ENCODE data around the gene PTPN20. TPM values are rescaled to one million over a fixed set of nuclear protein-coding genes. Genes with fewer than 3 reads are reported as not detected.

Gene PTPN20
- total and polyA plus RNA-seq, 2 of the 8 experiments (the other 6 are each of a cell fraction or from before 2014, with no cell fraction given), result not detected

DNA sequence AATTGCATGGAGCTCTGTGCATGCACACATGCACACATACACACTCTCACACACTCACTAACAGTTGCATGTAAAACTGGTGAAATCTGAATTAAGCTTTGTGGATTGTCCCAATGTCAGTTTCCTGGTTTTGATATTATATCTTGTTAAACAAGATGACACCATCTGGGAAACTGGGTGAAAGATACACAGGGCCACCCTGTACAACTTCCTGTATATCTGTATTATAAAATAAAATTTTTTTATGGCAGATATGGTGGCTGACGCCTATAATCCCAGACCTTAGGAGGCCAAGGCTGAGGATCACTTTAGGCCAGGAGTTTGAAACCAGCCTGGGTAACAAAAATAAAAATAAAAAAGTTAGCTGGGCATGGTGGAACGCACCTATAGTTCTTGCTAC, 87.4 kb downstream of the PTPN20 start:
- Histone ChIP-seq H3K4me2 (ENCODE audit: insufficient read depth in 1 of 2, low read depth in 2 of 2, low read length in 2 of 2) (no peak overlapping the region), H2BK20ac (ENCODE audit: low read length) (no peak overlapping the region), H3K14ac (ENCODE audit: insufficient read length) (no peak overlapping the region), H3K9me3 (ENCODE audit: insufficient read depth in 2 of 2, low read depth in 1 of 2, low read length in 1 of 2) (no peaks in the 10 kb centered on the region), H3K23me2 (ENCODE audit: low read depth, low read length) (no peaks in the 10 kb centered on the region), H2BK15ac (ENCODE audit: low read length) (no peak overlapping the region), H4K20me1 (replicated peaks in 1 of 2; ENCODE audit: control insufficient read depth in 1 of 2, insufficient read depth in 2 of 2, low read length in 2 of 2) (no peaks in the 10 kb centered on the region), H2BK12ac (ENCODE audit: low read depth, low read length) (no peak overlapping the region), H3K23ac (ENCODE audit: insufficient read length) (no peak overlapping the region), H3K27ac (ENCODE audit: low read depth, low read length) (no peak overlapping the region), H2AK5ac (ENCODE audit: low read depth, low read length) (no peak overlapping the region), H4K91ac (replicated peaks; ENCODE audit: insufficient read length, low read length) (no peak overlapping the region), H3K9ac (replicated peaks in 1 of 4; ENCODE audit: extremely low read depth in 1 of 4, low read depth in 3 of 4, low read length in 3 of 4) (no peak overlapping the region), H3K36me3 (ENCODE audit: control insufficient read depth in 2 of 4, insufficient read depth in 4 of 4, low read length in 3 of 4) (no peaks in the 10 kb centered on the region), H2BK5ac (ENCODE audit: low read depth, low read length) (no peak overlapping the region), H3K79me2 (ENCODE audit: control insufficient read depth in 1 of 2, insufficient read depth in 2 of 2, low read length in 2 of 2) (no peaks in the 10 kb centered on the region), H3K4me3 (ENCODE audit: extremely low read depth in 1 of 4, insufficient read depth in 2 of 4, low read depth in 3 of 4, low read length in 4 of 4) (no peak overlapping the region), H3K18ac (ENCODE audit: extremely low read depth, low read length) (no peak overlapping the region), H3K27me3 (replicated peaks in 1 of 4; ENCODE audit: control insufficient read depth in 3 of 4, extremely low read depth in 1 of 4, insufficient read depth in 3 of 4, low read length in 3 of 4) (no peaks in the 10 kb centered on the region), H2AFZ (ENCODE audit: low read length) (no peak overlapping the region), H3K4me1 (replicated peaks in 1 of 4; ENCODE audit: control insufficient read depth in 3 of 4, insufficient read depth in 4 of 4, low read length in 3 of 4) (peaks cover 0 to 3% (median 2%) of the 10 kb centered on the region in 4 experiments; a peak in 2 of 7 replicates), H2BK120ac (replicated peaks; ENCODE audit: low read depth, low read length) (no peak overlapping the region), H3K56ac (replicated peaks; ENCODE audit: insufficient read length, low read depth, low read length) (no peak overlapping the region), H4K8ac (ENCODE audit: extremely low read depth, insufficient read depth, low read length) (no peak overlapping the region), H3K4ac (replicated peaks; ENCODE audit: insufficient read length, low read depth, low read length) (no peak overlapping the region), H4K5ac (ENCODE audit: insufficient read length, low read depth, low read length) (no peak overlapping the region), H3K79me1 (ENCODE audit: low read depth, low read length) (no peaks in the 10 kb centered on the region)
- CTCF ChIA-PET (ENCODE audit: partially characterized antibody), result interaction anchor here (0.6 to 7.4 kb wide), 4 partner anchors 26 to 1550 kb away, joined by 3 to 85 read pairs (median 6); no protein-coding TSS in a partner anchor
- DNase-seq (ENCODE audit: low read depth in 1 of 2, low spot score in 2 of 2), result no peak
- WGBS, 2 experiments (ENCODE audit: extremely low coverage in 1 of 2, insufficient coverage in 1 of 2, insufficient read length in 1 of 2, insufficient replicate concordance in 2 of 2, low coverage in 1 of 2, low lambda C conversion rate in 2 of 2, missing lambda C conversion rate in 1 of 2), result 85% methylated on average over 2 of the region's 2 CpGs; no CpG with 5 or more reads in 1 of the 2 experiments
- no peak for FAIRE-seq
- POLR2A ChIA-PET (ENCODE audit: partially characterized antibody), result no interaction called here
- no peak for TF ChIP-seq BRCA1 (IDR thresholded peaks at IDR 0.05; ENCODE audit: low read depth, low read length)
- TF ChIP-seq KDM5A (IDR thresholded peaks at IDR 0.05; ENCODE audit: low read length), result no peak
- TF ChIP-seq RBBP5 (IDR thresholded peaks at IDR 0.05; ENCODE audit: borderline replicate concordance, low read depth, low read length), result no peak
- TF ChIP-seq TAF7 (optimal IDR thresholded peaks at IDR 0.05; ENCODE audit: borderline replicate concordance, low read depth, low read length), result no peak
- TF ChIP-seq, protein P1, sequence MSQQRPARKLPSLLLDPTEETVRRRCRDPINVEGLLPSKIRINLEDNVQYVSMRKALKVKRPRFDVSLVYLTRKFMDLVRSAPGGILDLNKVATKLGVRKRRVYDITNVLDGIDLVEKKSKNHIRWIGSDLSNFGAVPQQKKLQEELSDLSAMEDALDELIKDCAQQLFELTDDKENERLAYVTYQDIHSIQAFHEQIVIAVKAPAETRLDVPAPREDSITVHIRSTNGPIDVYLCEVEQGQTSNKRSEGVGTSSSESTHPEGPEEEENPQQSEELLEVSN (IDR thresholded peaks at IDR 0.05), result no peak
- TF ChIP-seq SIN3A (conservative IDR thresholded peaks at IDR 0.05 in 1 of 2, IDR thresholded peaks at IDR 0.05 in 1 of 2; ENCODE audit: low read depth in 1 of 2, low read length in 2 of 2), result no peak
- no peak for TF ChIP-seq BCL11A (IDR thresholded peaks at IDR 0.05; ENCODE audit: low read depth in 2 of 2, low read length in 2 of 2)
- no peak for TF ChIP-seq RFX5 (IDR thresholded peaks at IDR 0.05; ENCODE audit: borderline replicate concordance, low read depth, low read length)
- no peak for TF ChIP-seq EZH2 (IDR thresholded peaks at IDR 0.05; ENCODE audit: low read depth, low read length, severe bottlenecking)
- TF ChIP-seq TCF12 (IDR thresholded peaks at IDR 0.05; ENCODE audit: low read depth, low read length), result no peak
- TF ChIP-seq FOSL1 (IDR thresholded peaks at IDR 0.05; ENCODE audit: insufficient read depth, low read depth, low read length), result no peak
- no peak for TF ChIP-seq RXRA (IDR thresholded peaks at IDR 0.05; ENCODE audit: insufficient read depth, low read depth, low read length)
- TF ChIP-seq TEAD4 (IDR thresholded peaks at IDR 0.05; ENCODE audit: low read depth, low read length), result no peak
